Heart left ventricle (tissue), 13 donors: ENCODE measurements around the gene UBE2H.

Experiments
- POLR2A ChIP-seq, 2 donors: fragments of 450-650 bp; IDR thresholded peaks; one replicate each; pipeline ENCODE4 v1.6.1; 2017; ENCODE audit warnings: antibody characterized with exemption in 2 of 2, mild to moderate bottlenecking in 2 of 2, moderate library complexity in 2 of 2
- TF ChIP-seq, protein P1 (sequence below), 12 donors: fragments of 200-600 bp; sonication (generic) in 4 of 12; IDR thresholded peaks; one replicate each; pipeline versions ENCODE4 v1.5.0 to v1.8.0; 2018 to 2022; ENCODE audit warnings: antibody characterized with exemption in 12 of 12, mild to moderate bottlenecking in 5 of 12
- donor health status: ischemic (EF 13 %, LVEDD 7.1; RV severe dilation, severe dysfunction).
- donor health status: DM: no; HTN: yes; CAD: no.
- donor health status: DM: no; HTN: no; CAD: no.
- donor health status: ischemic (EF 25% LVEDD 6.9; RV normal size, moderate dysfunction).
- donor health status: ischemic (EF 25% LVEDD 5.7; RV mildly dilated, moderate dysfunction).
- donor health status: ischemic (EF 35%, LVEDD 5.7; RV mildly dilated, moderate dysfunction).
- donor health status: nonischemic (EF 11% LVEDD 7.7; RV severe dilation, severe dysfunction).
- donor health status: DM: yes; HTN: yes; CAD: no.
- donor health status: PGD.
- donor health status: ischemic (EF 29% LVEDD 5.4; RV normal size, mild dysfunction).
- donor health status: nonischemic (EF 23%, LVEDD 6.1; RV moderate dilation, normal function).

DNA sequence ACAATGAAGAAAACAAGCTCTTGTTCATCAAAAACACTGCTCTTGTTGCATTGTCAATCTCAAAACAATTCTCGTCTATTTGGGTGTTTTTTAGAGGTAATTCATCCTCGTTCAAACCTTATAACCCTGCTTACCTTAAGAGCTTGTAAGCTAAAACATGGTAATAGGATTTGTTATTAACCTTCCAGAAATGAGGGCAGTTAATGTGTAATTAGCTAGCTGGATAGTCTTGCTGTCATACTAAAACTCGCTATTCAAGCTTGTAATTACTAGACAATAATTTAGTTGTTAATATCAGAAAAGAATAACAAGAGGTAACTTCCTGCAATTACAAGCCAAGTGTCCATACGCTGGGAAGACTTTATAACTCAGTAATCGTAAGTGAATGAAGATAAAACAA lies 101.6 kb downstream of the UBE2H start:
- TF ChIP-seq, protein P1, sequence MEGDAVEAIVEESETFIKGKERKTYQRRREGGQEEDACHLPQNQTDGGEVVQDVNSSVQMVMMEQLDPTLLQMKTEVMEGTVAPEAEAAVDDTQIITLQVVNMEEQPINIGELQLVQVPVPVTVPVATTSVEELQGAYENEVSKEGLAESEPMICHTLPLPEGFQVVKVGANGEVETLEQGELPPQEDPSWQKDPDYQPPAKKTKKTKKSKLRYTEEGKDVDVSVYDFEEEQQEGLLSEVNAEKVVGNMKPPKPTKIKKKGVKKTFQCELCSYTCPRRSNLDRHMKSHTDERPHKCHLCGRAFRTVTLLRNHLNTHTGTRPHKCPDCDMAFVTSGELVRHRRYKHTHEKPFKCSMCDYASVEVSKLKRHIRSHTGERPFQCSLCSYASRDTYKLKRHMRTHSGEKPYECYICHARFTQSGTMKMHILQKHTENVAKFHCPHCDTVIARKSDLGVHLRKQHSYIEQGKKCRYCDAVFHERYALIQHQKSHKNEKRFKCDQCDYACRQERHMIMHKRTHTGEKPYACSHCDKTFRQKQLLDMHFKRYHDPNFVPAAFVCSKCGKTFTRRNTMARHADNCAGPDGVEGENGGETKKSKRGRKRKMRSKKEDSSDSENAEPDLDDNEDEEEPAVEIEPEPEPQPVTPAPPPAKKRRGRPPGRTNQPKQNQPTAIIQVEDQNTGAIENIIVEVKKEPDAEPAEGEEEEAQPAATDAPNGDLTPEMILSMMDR (IDR thresholded peaks at IDR 0.05): no peak
- no peak for TF ChIP-seq POLR2A (IDR thresholded peaks at IDR 0.05)
